ENCODE results near the gene NDUFS7.
"Not testable (repeated sequence)": the region's sequence is repeated elsewhere in the genome, so short reads cannot be mapped to it uniquely, and the experiment has no call there.

NDUFS7 gene

DNA sequence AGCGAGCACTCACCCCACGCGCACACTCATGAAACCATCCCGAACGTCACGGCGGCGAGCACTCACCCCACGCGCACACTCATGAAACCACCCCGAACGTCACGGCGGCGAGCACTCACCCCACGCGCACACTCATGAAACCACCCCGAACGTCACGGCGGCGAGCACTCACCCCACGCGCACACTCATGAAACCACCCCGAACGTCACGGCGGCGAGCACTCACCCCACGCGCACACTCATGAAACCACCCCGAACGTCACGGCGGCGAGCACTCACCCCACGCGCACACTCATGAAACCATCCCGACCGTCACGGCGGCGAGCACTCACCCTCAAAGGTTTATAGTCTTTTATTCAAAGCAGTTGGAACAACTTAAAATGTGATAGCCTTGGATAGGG lies 36.4 kb downstream of the NDUFS7 start:
- not testable (repeated sequence) for DNase-seq

DNA sequence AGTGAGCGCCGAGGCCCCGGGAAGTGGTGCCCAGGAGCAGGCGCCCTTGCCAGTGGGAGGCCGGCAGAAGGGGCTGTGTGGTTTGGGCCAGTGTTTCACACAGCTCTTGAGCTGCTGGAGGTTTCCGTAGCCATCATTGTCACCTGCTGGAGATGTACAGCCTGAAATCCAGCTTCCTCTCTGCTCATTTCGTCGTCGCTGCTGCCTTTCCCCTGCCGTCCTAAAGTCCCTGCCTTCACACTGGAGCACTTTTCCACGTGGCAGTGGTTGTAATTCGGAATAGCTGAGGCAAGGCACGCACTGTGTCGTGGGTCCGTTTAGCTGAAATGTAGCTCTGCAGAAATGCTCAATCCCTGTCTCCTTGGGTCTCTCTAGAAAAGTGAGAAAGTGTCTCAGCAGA lies 36.9 kb downstream of the NDUFS7 start:
- no peak for DNase-seq

DNA sequence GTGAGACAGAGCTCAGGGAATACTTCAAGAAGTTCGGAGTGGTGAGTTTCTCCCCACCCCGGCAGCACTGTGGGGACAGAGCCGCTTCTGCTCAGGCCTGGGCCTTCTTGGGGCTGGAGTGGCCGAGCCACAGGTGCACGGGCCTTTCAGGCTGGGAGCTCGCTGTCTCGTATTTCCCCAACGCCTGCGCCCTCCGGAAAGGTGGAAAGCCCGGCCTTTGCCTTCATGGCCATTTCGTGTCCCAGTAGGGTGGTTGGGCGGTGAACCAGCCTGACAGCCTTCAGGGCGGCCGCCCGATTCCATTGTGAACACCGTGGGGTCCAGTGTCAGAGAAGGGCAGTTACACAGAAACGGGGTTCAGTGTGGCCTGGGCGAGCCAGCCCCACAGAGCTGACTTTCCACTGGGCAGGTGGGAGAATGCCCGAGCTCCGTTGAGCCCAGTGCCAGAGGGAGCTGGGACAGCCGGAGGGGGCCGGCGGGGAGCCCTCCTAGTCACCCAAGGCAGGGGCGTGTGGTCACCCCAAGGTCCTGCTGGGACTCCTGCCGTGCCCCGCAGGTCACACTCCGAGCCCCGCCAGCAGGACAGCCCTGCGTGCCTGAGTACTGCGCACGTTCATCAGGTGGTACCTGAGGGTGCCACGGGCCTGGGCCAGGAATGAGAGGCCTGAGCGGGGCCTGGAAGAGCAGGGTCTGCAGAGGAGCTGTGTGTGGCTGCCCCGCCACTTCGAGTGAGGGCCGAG lies 37.7 kb downstream of the NDUFS7 start:
- no peak for DNase-seq

DNA sequence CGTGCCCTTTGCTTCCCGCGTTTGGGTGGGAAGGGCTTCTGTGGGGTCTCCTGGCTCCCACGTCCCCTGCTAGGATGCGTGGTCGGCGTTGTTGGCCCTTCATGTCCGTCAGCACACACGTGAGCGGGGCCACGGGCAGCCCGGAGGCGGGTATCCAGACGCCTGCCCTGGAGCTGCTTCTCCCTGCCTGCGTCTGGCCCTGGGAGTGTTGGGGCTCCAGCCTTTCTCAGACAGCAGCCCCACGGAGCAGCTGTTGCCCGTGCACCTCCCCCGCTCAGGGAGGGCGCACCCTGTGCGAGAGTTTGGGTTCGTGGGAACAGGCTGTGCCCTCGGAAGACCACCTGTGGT lies 38.2 kb downstream of the NDUFS7 start:
- DNase-seq: no peak

DNA sequence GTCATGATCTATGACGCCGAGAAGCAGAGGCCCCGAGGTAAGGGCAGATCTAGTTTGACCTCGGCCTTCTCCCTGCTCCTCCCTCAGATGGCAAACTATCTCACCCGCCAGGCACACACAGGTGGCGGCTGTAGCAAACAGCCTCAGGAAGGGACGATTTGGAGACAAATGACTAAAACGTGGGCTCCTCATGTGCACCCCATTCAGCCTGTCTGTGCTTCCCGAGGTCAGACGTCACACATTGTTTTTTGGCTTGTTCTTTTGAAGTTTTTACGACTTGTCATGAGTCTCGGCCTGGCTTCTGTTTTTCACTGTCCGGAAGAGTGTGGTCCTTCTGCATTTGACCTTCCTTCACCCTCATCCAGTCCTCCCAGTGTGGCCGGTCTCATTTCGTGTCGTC lies 38.7 kb downstream of the NDUFS7 start:
- no peak for DNase-seq

DNA sequence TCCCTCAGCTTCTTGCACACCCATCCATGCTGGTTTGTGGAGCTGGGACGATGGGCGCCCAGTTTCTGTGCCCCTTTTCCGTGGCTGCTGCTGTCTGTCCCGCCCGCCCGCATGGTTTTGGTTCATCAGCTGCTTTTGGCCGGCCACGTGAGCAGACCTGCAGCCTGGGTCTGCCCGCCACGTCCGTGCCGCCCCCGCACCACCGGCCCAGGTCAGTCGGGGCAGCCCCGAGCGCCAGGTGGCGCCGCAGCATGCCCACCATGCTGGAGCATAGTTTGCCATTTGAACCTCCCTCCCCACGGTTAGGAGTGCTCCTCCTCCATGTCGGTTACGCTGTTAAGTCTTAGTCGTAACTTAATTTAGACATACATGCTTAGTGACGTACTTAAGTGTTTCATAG lies 39.2 kb downstream of the NDUFS7 start:
- DNase-seq: no peak

DNA sequence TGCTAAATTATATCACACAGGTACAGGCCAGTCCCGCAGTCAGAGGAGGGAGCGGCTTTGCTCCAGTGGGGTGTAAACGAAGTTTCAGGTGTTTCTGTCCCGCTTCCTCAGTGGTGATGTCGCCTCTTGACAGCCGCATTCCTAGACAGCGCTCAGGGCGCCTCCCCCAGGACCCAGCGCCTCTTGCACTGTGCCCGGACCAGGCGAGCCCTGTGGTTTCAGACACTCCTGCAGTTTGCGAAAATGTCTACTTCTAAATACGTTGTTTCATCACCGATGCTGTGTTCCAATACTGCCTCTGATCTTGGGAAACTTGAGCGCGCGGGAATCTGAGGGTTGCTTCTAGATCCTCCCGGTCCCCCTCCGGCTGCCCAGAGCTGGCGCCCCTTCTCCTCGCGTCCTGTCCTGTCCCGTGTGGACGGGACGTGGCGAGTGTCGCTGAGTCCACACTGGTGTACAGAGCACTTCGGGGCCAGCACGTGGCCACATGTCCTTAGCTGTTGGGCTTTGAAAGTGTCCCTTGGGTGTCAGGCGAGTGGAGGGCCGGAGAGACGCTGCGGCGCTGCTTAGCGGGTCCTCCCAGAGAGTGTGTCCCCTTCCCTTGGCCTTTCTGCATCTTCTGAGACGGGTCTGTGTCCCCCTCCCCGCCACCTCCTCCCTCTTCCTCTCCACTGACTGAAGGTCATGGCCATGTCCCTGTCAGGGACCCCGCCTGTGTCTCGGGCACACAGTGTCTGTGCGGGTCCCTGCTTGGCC lies 39.9 kb downstream of the NDUFS7 start:
- DNase-seq: no peak

DNA sequence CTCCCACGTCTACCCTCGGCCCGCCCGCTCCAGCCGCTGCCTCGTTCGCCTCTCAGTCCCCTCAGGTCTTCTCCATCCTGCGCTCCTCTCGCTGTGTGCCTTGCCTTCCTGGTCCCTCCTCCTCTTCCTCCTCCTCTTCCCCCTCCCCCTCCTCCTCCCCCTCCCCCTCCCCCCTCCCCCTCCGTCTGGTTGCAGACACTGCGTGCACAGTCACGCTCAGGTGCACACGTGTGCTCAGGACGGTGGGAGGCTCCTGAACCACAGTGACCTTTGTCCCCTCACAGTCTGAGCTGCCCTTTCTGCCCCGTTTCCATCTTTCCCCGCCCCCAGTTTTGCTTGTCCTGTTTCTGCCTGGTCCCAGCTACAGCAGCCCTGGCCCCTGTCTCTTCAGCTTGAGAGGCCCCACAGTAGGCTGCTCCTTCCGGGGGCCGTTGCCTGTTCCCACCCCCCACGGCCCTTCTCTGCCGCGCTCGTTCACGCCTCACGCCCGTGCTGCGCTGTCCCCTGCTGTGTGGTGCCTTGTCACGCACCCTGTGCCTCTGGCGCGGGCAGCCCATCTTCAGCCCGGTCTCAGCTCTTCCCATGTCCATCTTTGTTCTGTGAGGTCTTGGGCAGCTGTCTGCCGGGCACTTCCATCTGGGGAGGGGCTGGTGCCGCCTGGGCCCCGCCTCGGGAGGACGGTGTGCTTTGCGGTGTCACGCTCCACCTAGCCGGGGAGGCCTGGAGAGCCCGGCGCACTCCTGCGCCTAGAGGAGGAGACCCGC lies 40.7 kb downstream of the NDUFS7 start:
- DNase-seq: no peak

DNA sequence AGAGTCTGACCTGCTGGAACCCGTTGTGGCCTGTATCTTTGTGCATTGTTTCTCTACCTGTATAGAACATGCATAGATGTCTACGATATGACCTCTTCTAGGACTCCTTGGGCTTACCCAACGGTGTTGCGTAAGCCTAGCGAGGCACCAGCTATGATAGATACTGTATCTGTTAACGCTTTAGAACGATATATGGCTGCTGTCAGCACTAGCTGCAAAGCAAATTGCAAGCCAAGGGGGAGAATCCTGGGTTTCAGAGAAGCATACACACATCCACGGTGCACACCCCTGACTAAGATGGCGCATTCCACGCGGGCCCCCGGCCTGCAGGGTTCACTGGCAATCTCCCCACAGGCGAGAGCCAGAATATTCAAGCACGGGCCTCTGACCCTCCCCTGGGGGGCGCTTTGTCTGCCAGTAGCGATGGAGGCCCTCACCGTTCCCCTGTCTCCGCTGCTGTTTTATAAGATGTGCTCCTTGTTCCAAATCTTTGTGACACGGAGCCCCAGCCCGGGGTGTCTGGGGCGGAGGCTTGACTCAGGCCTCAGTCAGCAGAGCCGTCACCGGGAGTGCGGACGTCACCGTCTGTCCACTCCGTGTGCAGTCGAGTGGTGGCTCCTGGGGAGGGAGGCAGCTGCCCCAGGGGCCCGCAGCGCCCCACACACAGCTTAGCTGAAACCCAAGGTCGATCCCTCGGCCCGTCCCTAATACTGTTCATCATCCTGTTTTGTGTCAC lies 41.6 kb downstream of the NDUFS7 start:
- no peak for DNase-seq

DNA sequence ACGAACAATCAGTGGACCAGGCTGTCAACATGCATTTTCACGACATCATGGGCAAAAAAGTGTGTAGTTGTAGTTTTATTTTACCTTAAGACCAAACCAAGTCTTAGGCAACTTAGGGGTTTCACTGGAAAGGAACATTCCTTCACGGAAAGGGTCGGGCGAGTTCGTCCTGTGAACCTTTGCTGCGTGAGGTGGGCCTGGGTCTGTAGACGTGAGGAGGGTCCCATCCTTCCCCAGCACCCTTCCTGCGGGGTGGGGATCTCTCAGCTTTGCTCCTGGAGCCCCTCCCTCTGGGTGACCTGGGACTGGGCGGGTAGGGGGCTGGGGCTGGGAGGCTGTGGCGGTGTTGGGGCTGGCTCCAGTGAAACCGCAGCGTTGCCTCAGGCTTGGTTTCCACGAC lies 42.2 kb downstream of the NDUFS7 start:
- DNase-seq: no peak

DNA sequence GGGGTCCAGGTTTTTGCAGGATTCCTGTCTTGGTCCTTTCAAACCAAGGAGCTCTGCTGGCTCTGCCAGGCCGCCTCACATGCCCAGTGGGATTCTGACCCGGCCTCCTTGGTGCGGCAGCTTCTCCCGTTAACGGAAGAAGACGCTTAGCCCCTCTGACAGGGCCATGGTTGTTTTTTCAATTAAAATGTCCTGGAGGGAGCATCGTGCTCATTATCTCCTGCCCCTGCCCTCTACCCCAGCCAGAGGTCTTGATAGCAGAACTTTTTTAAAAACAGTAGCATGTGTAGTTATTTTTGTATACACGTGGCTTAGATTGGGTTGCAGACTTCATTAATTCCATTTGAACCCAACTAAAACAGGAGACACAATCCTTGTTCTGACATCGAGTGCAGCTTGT lies 43.0 kb downstream of the NDUFS7 start:
- no peak for DNase-seq

DNA sequence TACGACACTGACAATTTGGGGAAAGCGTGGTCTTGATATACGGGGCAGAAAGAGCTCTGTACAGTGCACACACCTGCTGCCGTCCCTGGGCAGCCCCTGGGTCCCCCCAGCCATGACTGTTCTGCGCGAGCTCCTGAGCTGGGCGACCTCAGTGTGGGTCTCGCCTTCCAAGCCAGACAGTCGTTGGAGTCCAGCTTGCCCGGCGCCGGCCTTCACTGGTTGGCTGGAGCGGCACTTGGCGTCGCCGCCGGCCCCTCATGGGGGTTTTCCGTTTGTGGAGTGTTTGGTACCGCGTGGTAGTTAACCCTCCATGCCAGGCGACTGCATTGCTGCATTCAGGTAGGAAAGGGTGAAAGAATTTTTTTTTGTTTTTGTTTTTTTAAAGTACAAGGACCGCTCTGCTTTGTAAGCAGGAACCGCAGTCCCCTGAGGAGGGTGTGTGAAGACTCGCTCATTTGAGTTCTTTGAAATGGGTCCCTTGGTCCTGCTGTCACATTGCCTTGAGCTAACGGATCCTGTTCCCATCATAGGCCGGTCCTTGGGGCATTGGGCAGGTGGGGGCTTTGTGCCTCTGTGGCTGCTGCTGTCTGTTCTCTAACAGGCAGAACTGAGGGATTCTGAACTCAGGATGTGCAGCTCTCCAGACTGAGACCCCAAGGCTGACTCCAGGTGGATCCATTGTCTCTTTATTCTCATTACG lies 43.7 kb downstream of the NDUFS7 start:
- no peak for DNase-seq

DNA sequence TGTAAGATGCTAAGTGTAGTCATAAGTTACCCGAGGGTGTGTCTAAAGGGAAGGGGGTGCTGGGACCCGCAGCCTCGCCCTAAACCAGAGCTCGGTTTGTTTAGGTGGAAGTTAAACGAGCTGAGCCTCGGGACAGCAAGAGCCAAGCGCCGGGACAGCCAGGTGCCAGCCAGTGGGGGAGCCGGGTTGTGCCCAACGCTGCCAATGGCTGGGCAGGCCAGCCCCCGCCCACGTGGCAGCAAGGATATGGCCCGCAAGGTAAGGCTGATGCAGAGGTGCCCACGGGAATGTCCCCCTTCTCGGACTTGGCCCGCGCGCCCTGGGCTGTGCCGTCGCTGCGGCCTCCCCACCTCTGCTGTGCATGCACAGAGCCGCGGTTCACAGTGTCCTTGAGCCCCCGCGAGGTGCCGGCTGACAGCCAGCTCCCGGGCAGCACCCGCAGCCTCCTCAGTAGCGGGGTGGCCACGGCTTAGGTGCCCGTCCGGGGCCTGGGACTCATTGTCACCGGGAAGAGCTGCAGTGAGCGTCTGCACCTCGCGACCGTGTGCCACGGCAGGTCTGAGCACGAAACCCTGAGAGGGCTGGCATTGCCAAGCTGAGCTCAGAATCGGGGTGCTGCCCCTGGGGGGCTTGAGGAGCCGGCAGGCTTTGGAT lies 45.2 kb downstream of the NDUFS7 start:
- DNase-seq: no peak

DNA sequence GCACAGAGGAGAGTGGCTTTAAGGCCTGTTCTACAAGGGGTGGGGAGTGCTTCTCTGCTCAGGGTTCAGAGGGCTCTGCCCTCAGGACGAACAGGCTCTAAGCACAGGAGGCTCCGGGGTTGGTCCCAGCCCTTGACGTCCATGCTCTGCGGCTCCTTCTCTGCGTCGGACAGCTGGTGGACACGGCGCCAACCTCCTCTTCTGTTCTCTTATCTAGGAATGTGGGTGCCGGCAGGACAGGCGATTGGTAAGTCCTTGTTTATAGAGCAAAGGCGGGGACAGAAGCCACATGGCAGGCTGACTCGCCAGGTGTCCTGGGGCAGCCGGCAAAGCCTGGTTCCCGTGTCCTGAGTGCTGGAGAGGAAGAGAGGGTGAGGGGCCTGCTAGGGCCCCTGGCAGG lies 46.0 kb downstream of the NDUFS7 start:
- no peak for DNase-seq

DNA sequence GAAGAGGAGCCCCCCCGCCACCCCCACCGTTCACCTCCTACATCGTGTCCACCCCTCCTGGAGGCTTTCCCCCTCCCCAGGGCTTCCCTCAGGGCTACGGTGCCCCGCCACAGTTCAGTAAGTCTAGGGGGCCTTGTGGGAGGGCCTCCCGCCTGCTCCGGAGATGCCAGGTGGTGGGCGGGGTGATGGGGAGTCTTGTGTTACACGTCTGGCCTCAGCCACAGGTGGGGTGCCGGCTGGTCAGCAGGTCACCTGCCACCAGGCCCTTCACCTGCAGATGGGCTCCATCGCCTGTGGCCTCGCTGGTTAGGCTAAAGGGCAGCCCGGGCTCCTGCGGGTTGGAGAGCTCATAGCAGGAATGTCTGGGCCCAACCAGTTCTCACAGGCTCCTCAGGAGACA lies 46.5 kb downstream of the NDUFS7 start:
- no peak for DNase-seq

DNA sequence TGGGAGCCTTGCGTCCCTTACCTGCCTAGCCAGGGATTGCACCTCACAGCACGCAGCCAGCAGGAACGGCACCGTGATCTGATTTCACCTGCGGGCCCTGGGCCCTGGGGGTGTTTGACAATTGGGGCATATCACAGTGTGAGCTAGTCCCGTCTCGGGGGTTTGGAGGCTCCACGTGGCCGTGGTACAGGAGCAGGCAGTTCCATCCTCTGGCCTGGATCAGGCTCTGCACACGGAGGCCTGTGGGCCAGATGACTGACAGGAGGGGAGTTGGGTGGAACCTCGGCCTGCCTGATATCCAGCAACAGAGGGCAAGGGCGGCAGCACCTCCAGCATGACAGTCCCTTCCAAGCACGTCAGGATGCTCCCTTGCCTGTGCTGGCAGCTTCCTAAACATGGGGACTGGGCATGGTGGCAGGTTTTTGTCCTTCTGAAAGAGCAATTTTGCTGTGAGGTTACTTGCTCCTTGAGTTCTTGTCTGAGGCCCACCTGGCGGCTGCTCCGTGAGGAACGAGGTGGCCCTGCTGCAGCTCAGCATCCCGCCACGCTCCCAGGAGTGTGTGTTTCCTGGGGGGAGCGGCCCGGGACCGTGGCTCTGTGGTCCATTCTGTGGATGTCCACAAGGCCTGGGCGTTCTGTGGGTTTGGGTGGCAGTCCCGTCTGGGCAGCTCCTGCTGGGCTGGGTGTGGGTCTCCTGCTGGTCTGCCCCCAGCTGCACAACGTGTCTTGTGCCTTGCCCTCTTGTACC lies 48.2 kb downstream of the NDUFS7 start:
- no peak for DNase-seq

DNA sequence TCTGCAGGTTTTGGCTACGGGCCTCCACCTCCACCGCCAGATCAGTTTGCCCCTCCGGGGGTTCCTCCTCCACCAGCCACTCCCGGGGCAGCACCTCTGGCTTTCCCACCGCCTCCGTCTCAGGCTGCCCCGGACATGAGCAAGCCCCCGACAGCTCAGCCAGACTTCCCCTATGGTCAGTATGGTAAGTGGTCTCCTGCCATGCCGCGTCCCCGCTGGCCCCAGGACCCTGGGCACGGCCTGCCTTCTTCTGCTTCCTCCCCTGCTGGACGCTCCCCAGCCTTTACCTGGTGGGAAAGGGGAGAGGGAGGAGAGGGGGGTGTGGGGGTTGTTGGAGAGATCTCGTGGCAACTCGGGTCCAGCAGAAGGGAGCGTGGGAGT lies 48.8 kb downstream of the NDUFS7 start:
- DNase-seq: no peak

DNA sequence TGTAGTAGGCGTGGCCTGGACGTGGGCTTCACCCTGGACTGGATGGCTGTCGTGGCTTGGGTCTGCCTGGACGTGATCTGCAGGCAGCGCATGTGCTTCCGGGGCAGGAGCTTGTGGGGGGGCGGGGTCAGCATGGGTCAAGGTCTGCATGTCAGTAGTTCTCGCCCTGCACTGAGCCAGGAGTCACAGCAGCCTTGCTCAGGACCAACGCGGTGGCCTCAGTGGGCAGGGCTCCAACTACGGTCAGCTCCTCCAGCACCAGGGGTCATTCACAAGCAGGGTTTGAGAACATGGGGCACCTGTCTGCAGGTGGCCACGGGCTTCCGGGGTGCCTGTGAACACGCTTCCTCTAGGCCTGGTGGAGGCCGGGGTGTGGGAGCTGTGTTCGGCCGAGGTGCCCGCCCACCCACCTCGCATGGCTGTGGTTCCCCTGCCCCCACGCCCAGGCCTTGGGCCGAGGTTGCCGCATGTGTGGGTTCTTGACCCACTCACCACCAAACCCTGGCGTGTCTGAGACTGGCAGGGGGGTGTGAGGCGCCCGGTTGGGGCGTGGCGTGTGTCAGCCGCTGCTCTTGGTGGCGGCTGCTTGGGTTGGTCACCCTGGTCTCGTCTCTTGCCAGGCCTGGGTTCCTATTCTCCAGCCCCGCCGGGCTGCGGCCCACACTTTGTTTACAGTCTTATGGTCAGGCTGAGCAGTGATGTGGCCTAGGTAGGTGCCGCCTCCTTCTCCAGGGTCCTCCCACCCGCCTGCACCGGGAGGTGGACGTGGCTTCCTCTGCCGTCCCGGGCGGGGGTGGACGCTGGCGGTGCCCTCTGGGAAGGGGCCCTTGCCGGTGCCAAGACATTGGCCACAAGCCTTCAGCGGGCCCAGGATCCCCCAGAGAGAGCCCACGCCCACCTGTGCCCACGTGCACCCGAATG lies 49.7 kb downstream of the NDUFS7 start:
- no peak for DNase-seq

DNA sequence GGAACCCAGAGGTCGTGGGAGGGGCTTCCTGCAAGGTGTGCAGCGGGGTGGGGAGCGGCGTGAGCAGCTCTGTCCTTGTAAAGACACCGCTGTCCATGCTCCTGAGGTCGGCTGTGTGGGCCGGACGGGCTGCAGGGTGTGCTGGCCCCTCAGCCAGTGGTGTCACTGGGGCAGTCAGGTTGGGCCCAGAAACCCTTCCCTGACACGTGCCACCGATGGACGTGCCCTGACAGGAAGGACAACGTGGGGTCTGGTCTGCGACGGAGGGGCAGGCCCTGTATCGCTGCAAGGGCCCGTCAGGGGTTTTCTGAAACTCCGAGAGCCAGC lies 50.3 kb downstream of the NDUFS7 start:
- no peak for DNase-seq

DNA sequence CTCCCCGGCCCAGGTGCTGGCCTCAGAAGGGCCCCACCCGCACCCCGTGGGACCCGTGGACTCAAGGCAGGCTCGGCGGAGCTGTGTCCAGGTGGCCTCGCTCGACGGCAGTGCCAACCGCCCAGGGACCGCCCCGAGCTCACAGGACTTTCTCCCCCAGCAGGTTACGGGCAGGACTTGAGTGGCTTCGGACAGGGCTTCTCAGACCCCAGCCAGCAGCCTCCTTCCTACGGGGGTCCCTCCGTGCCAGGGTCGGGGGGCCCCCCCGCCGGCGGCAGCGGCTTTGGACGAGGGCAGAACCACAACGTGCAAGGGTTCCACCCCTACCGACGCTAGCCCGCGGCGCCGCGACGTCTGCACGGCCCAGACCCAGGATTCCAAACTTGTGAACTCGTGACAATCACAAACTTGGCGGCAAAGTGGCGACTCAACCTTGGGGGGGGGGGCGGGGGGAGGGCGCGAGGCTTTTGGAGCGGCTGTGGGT lies 50.9 kb downstream of the NDUFS7 start:
- no peak for DNase-seq
